WI38 (cell line): ENCODE measurements around the gene ARID1B.

ENCODE experiments used
- H3K4me3 ChIP-seq: 2 replicates; pipeline ENCODE4 v1.5.1; 2011; ENCODE audit warnings: low read depth, mild to moderate bottlenecking, control low read depth, low read length
- TF ChIP-seq, protein P1 (sequence below): IDR thresholded peaks from 2 replicates; pipeline ENCODE4 v1.5.1; 2012; ENCODE audit warnings: low read depth, mild to moderate bottlenecking, control low read depth, low read length

ARID1B gene

GRCh38 chr6:156789081-156789943, 12.1 kb downstream of the ARID1B start:
- TF ChIP-seq, protein P1, sequence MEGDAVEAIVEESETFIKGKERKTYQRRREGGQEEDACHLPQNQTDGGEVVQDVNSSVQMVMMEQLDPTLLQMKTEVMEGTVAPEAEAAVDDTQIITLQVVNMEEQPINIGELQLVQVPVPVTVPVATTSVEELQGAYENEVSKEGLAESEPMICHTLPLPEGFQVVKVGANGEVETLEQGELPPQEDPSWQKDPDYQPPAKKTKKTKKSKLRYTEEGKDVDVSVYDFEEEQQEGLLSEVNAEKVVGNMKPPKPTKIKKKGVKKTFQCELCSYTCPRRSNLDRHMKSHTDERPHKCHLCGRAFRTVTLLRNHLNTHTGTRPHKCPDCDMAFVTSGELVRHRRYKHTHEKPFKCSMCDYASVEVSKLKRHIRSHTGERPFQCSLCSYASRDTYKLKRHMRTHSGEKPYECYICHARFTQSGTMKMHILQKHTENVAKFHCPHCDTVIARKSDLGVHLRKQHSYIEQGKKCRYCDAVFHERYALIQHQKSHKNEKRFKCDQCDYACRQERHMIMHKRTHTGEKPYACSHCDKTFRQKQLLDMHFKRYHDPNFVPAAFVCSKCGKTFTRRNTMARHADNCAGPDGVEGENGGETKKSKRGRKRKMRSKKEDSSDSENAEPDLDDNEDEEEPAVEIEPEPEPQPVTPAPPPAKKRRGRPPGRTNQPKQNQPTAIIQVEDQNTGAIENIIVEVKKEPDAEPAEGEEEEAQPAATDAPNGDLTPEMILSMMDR, result no peak
- H3K4me3 ChIP-seq, result no peak overlapping the region

DNA sequence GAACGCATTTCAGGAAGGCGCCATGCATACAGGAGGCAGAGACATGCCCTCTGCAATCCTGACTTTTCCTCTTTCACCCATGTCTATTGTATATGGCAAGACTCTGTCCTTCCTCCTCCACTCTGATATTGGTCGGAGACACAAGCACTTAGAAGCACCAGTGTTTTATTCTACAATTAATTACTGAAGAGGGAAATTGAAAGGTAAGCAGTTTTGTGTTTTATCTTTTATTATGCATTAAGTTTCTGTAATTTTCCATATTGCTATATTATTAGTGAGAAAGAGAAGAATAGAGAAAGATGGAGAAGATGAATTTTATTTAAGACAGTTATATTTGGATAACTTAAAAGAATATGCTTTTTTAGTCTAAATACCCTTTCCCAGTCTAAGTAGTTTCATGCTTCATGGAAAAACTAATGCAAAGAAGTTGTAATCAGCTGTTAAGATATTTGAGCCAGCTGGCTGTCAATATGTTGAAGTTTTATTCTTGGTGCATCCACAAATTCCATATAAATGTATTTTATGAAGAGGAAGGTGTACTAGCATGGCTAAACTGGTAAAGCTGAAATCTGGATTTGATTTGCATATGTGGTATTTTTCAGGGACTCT, 13.6 kb downstream of the ARID1B start:
- TF ChIP-seq, protein P1, result no peak
- no peak overlapping the region for H3K4me3 ChIP-seq

DNA sequence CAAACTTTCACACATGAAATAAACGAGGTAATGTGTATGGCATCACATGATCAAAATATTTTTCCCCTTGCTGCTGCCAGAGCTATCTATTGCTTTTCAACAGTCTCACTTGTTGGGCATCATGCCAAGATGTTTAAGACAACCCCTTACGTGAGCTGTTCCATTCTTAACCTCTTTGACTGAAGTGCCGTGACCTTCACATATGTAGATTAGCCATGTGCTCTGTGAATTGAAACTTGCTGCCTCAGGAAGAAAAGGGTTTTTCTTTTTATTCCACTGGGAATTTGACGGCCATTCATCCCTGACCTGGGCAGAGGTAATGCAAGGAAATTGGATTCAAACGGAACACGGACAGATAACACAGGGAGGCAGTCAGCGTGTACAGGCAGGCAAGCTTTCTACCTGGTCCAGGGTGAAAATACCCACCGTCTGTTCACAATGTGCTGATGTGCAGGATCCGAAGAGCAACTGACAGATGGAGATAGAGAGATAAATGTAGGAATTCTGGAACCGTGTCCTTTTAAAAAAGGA, 14.2 kb downstream of the ARID1B start:
- TF ChIP-seq, protein P1, result no peak
- no peak overlapping the region for H3K4me3 ChIP-seq

GRCh38 chr6:156793200-156793599, 16.0 kb downstream of the ARID1B start:
- TF ChIP-seq, protein P1, result no peak

GRCh38 chr6:156794546-156795354, 17.6 kb downstream of the ARID1B start:
- TF ChIP-seq, protein P1, result no peak
- no peak overlapping the region for H3K4me3 ChIP-seq

More at GRCh38 chr6:156793200-156793599, 16.0 kb downstream of the ARID1B start:
- no peak overlapping the region for H3K4me3 ChIP-seq

- no peak overlapping the region for H3K4me3 ChIP-seq
- TF ChIP-seq, protein P1, result no peak
Measured at GRCh38 chr6:156795825-156796224, 18.6 kb downstream of the ARID1B start.
